SIG-M5 treated with dmso at 0.1 percent for 504 hours (cell line): ENCODE results near the gene EXOC6B.

ENCODE experiments used
- DNase-seq: peaks from one replicate; lab custom pipeline; 2025; ENCODE audit not compliant: unreplicated experiment; lab: John Stamatoyannopoulos, UW

Gene EXOC6B

DNA sequence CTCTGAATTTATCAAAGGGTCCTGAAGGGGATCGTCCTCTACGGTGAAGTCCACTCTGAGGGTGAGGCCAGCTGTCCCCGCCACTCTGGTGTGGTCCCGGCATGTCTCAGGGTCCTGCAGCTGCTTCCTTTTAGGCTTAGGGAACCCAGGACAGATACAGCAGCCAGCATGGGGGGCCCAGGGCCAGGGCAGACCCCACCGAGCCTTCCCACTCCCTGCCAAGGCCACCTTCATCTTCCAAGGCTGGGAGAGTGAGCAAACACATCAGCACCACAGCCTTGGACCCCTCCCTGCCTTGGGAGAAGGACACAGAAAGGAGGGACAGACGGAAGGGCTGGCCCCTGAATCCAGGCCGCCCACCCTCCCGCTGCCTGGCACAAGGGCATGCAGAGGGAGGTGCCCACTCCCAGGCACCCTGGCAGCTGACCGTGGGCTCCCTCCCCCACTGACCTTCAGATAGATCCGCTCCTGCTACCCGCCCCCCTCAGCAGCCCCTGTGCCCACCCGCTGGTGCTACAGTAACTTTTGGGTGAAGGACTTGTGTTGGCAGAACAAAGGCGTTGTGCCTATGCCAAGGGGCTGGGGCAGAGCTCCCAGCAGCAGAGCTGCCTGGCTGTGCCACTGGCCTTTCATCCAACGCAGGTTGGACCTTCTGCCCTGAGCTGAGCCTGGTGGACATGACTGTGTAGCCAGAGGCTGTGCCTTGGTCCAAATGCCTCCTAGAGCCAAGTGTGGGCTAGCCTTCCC is 685.8 kb downstream of the EXOC6B start:
- DNase-seq = no peak

- DNase-seq = no peak
Observed at GRCh38 chr2:72139471-72139873, 686.4 kb downstream of the EXOC6B start.

DNA sequence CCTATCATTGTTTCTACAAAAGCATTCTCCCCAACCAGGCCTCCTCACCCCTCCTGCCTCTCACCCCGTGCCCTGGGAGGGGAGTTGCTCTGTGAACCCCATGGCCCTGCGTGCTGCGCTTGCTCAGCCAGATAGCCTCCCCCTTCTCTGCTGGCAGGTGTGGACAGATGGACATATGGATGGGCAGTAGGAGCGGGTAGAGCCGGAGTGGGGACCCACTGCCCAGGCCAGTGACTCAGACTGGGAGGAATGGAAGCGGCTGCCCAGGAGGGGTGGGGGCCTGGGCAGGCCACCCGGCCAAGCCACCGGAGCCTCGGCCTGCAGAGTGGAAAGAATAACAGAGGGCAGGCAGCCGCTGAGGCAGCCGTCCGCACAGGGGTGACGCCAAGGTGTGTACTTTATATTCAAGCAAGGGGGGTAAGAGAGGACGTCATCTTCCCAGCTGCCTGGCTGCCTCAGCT is 686.9 kb downstream of the EXOC6B start:
- DNase-seq = no peak

DNA sequence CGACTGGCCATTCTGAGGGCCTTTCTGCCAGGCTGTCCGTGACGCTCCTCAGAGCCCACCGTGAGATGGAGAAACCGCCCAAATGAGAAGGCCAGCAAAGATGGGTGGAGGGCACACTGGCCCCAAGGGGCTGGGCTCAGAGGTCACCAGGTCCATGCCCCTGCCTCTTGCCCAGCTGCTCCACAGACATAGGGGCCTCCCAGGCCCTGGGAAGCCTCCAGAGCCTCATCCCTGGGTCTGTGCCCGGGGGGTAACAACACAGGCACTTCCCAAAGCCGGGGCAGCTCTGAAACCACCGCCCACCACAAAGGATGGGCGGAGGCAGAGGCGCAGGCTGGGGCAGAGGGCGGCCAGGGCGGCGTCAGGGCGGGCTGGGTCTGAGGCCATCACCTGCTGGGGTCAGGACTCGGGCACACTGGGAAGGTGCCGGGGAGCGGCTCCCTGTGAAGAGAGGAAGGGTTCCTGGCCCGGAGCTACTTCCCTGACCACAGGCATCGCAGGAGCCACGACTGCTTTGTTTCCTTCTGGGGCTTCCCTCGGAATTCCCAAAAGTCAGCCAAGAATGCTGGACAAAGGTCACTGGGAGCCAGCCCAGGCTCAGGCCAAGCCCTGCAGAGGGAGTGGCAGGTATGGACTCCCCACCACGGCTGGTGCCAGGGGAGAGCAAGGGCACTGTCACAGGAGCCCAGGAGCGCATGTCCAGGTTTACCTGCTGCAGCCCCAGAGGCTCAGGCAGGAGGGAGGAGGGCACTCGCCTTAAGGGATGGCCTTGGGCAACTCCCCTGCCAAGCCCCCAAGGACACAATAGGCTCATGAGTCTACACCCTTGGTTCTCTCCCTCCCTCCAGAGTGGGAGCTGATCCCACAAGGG is 687.6 kb downstream of the EXOC6B start:
- DNase-seq = no peak

DNA sequence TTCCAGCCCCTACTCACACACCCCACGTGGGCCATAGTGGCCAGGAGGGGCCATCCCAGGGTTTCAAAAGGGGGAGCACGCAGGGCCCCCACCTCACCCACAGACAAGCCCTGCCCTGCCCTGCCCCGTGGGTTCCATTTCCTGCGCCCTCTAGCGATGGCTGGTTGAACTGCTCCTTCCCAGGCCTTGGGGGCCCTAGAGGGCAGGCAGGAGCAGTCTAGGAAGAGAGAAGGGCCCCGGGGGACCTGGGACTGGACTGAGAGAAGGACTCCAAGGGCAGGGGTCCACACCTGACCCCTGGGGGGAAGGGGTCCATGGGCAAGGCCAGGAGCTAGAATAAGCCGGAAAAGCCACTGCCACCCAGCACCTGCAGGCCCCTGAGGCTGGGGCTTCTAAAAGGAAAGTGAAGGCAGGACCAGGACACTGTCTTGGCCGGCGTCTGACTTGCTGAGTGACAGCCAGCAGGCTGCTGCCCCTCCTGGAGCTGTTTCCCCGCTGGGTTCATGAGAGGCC is 688.3 kb downstream of the EXOC6B start:
- peak; percentile 56 for DNase-seq

DNA sequence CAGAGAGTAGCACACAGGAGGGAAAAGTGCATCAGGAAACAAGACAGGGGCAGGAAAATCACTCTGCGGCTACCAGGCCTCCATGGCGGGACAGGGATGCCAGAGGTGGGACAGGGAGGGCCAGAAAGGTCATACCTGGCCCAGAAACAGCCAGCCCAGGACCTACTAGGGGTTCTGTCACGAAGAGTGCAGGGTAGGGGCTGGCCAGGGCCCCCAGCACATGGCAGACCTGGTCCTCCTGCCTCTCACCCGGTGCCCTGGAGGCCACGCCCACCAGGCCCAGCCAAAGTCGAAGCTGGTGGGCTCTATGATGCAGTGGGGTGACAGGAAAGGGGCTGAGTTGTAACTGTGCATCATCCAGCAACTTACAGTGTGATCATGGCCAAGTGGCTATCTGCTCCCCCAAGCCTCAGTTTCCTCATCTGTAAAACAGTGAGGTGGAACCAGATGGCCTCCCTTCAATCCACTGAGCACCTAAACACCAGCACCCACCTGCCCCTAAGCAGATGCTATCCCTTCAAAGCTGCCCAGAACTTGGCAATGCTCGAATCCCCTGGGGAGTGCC is 688.8 kb downstream of the EXOC6B start:
- no peak for DNase-seq

- DNase-seq = no peak
Observed at GRCh38 chr2:72136331-72136730, 689.5 kb downstream of the EXOC6B start.

GRCh38 chr2:72135921-72136320 is 689.9 kb downstream of the EXOC6B start:
- DNase-seq = no peak

GRCh38 chr2:72134997-72135800 is 690.6 kb downstream of the EXOC6B start:
- DNase-seq = no peak

DNA sequence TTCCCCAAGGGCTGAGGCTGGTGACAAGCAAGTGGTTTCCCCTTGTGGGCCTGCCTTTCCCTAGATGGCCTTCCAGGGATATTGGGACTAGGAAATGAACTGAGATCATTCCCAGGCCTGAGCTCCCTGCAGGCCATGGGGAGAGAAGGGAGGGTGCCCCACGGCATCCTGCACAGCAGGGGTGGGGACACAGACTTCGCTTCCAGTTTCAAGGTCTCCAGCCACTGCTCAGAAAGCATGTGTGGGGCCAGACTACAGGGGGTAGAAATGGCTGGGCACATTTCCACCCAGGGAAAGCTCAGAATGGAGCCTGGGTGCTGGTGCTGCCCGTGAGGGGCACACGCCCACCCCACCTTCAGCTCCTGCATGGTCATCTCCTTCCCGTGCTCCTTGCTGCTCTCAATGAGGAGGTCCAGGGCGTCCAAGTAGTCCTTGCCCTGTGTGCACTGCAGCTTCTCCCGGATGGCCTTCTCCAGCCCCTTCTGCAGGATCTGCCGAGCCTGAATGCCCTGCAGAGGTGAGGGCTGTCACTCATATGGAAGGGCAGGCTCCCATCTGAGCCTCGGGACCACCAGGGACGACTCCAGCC is 691.3 kb downstream of the EXOC6B start:
- no peak for DNase-seq

DNA sequence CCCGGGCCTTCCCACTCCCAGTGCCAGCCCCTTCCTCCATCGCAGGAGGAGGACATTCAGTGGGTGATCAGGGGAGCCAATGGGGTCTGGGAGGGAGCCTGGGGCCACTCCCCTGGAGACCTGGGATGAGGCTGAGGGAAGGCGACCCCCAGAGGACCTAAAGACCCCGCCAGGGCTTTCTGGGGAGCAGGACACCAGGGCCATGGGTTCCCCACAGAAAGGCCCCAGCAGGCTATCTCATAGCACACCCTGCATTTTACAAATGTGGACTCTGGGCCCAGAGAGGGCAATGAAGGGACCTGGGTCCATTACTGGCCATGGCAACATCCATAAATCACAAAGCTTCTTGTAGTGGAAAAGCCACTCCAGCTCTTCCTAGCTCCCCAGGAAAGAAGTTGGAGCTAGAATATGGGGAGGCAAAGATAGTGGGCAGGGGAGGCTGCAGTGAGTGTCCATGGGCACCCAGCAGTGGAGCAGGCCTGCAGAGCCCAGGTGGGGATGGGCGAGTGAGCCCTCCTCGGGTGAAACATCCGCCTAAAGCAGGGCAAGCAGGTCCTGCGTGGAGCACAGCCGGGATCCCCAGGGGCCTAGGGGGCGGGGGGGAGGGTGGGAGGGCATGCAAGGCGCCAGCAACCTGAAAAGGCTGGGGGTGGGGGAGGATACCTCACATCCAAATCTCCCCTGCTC is 692.0 kb downstream of the EXOC6B start:
- no peak for DNase-seq

- no peak for DNase-seq
Observed at GRCh38 chr2:72132981-72133720, 692.7 kb downstream of the EXOC6B start.

- no peak for DNase-seq
Observed at GRCh38 chr2:72131916-72132841, 693.7 kb downstream of the EXOC6B start.

DNA sequence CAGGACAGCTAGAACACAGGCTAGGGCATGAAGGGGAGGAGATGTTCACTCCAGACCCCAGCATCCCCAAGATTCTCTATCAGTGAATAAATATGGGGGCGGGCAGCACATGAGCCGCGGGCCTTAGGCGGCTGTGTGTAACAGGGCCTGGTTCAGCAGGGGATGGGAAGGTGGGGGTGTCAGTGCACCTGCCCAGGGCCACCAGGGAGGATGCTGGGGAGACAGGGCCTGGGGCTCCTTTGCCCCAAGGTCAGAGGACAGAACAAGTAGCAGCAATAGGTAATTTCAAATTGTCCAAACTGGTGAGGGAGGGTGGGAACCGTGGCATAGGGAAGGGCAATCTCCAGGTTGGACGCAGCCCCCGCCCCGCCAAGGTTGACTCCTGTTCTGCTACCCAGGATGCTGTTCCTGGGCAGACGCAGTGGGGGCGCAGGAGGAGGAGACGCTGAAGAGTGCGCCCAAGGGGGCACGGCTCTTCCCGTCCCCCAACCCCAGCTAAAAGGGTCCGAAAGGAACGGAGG is 694.4 kb downstream of the EXOC6B start:
- no peak for DNase-seq

- DNase-seq = no peak
Observed at GRCh38 chr2:72130659-72131360, 695.0 kb downstream of the EXOC6B start.

GRCh38 chr2:72129681-72130340 is 696.0 kb downstream of the EXOC6B start:
- no peak for DNase-seq

- DNase-seq = no peak
Observed at GRCh38 chr2:72128843-72129227, 697.0 kb downstream of the EXOC6B start.
